Progenitor cell of endocrine pancreas (in vitro differentiated cells): ENCODE measurements around the gene RABAC1. TPM values are rescaled to one million over a fixed set of nuclear protein-coding genes. Genes with fewer than 3 reads are reported as not detected.

ENCODE experiments used
- DNase-seq: peaks from one replicate; pipeline ENCODE4 v3.0.0; 2021; ENCODE audit warnings: low spot score; ENCODE audit not compliant: unreplicated experiment
- H3K27ac Mint-ChIP-seq: 2 replicates; pipeline ENCODE4 v1.8.0; 2021; ENCODE audit warnings: mild to moderate bottlenecking, moderate library complexity, mixed read lengths
- H3K27me3 Mint-ChIP-seq: 2 replicates; pipeline ENCODE4 v1.8.0; 2021; ENCODE audit warnings: mixed read lengths
- H3K36me3 Mint-ChIP-seq: 2 replicates; pipeline ENCODE4 v1.8.0; 2022; ENCODE audit warnings: mixed read lengths; ENCODE audit not compliant: insufficient read depth
- H3K4me1 Mint-ChIP-seq: 2 replicates; pipeline ENCODE4 v1.8.0; 2021; ENCODE audit warnings: low read depth, mixed read lengths
- H3K4me3 Mint-ChIP-seq: 2 replicates; pipeline ENCODE4 v1.8.0; 2021; ENCODE audit warnings: low read depth, mild to moderate bottlenecking, moderate library complexity, mixed read lengths
- H3K9me3 Mint-ChIP-seq: 2 replicates; pipeline ENCODE4 v1.8.0; 2021; ENCODE audit warnings: low read depth, mixed read lengths
- CTCF ChIP-seq: fragments of 200-600 bp; sonication (generic); IDR thresholded peaks from one replicate; pipeline ENCODE4 v1.5.0; 2021; ENCODE audit warnings: antibody characterized with exemption, mild to moderate bottlenecking; ENCODE audit not compliant: unreplicated experiment
- long read RNA-seq: library from polyadenylated mRNA; unstranded; transcript quantifications from one replicate; pipeline ENCODE4 v2.0.0, GENCODE V29; 2020
- total RNA-seq: library from RNA; stranded (reverse); gene quantifications from 2 replicates; pipeline ENCODE4 v1.2.1, GENCODE V29; 2021

RABAC1 gene
- total RNA-seq, result 86.6 and 87.7 TPM in 2 replicates
- long read RNA-seq, transcript RABAC1-201 (5 exons, 821 nt), result major isoform, 11 of 13 reads
- long read RNA-seq, partial matches to known transcripts, result 0 of 13 reads
- long read RNA-seq, other reads (novel, unspliced or antisense), result 1 of 13 reads

GRCh38 chr19:41959056-41960053 lies at the start of gene RABAC1:
Gene RABAC1 (minus strand): TSS chr19:41959321. CDS start chr19:41959292, 29 bp downstream.
- peak; percentile 36 for TF ChIP-seq CTCF
- Mint-ChIP-seq H3K27me3 (no peaks in the 10 kb centered on the region), H3K4me3 (peak within 1 kb of the TSS; percentile 83), H3K27ac (peak within 1 kb of the TSS; percentile 91), H3K9me3 (no peaks in the 10 kb centered on the region), H3K4me1 (peaks cover 6% of the 10 kb centered on the region), H3K36me3 (peaks cover 1% of the 10 kb centered on the region)
- peak; percentile 81 for DNase-seq

GRCh38 chr19:42006569-42006968 lies 47.4 kb upstream of the RABAC1 start:
- H3K27ac Mint-ChIP-seq, result no peak overlapping the region
- no peaks in the 10 kb centered on the region for H3K36me3 Mint-ChIP-seq
- H3K9me3 Mint-ChIP-seq, result no peaks in the 10 kb centered on the region
- no peaks in the 10 kb centered on the region for H3K4me1 Mint-ChIP-seq
- no peak for DNase-seq
- no peak overlapping the region for H3K4me3 Mint-ChIP-seq
- H3K27me3 Mint-ChIP-seq, result peaks cover 21% of the 10 kb centered on the region
- no peak for TF ChIP-seq CTCF

GRCh38 chr19:42005504-42005903 lies 46.4 kb upstream of the RABAC1 start:
- Mint-ChIP-seq H3K36me3 (no peaks in the 10 kb centered on the region), H3K4me1 (no peaks in the 10 kb centered on the region), H3K9me3 (no peaks in the 10 kb centered on the region), H3K27ac (no peak overlapping the region), H3K27me3 (peaks cover 32% of the 10 kb centered on the region), H3K4me3 (no peak overlapping the region)
- TF ChIP-seq CTCF, result no peak
- DNase-seq, result no peak

- Mint-ChIP-seq H3K4me3 (no peak overlapping the region), H3K27me3 (peaks cover 46% of the 10 kb centered on the region), H3K9me3 (no peaks in the 10 kb centered on the region), H3K4me1 (peaks cover 3% of the 10 kb centered on the region), H3K36me3 (no peaks in the 10 kb centered on the region), H3K27ac (no peak overlapping the region)
- TF ChIP-seq CTCF, result no peak
- no peak for DNase-seq
Measured at GRCh38 chr19:42003506-42004294, 44.6 kb upstream of the RABAC1 start.

GRCh38 chr19:41999878-42000208 lies 40.7 kb upstream of the RABAC1 start:
- Mint-ChIP-seq H3K27me3 (peaks cover 79% of the 10 kb centered on the region), H3K36me3 (no peaks in the 10 kb centered on the region), H3K27ac (no peak overlapping the region), H3K9me3 (no peaks in the 10 kb centered on the region), H3K4me3 (no peak overlapping the region), H3K4me1 (peaks cover 4% of the 10 kb centered on the region)
- TF ChIP-seq CTCF, result no peak
- no peak for DNase-seq
